Tibial nerve (tissue), 4 donors: Measurements from ENCODE around the gene DOK6. TPM values are rescaled to one million over a fixed set of nuclear protein-coding genes. Genes with fewer than 3 reads are reported as not detected.

ENCODE experiments used
- DNase-seq, 2 donors: peaks; one replicate each; pipeline ENCODE4 v3.0.0-alpha.2; 2019; ENCODE audit warnings: low spot score in 2 of 2
- H3K27ac ChIP-seq, 4 donors: fragments of 200-600 bp; sonication (generic) in 3 of 4; one replicate each; pipeline ENCODE4 v1.5.1; 2017 to 2019; ENCODE audit warnings: mild to moderate bottlenecking in 1 of 4
- H3K27me3 ChIP-seq, 2 donors: fragments of 200-600 bp; sonication (generic) in 1 of 2; one replicate each; pipeline versions ENCODE4 v1.5.1 to v1.6.0; 2017 to 2019
- H3K36me3 ChIP-seq, 3 donors: fragments of 200-600 bp; sonication (generic); one replicate each; pipeline ENCODE4 v1.5.1; 2018 to 2019
- H3K4me1 ChIP-seq, 4 donors: fragments of 200-600 bp; sonication (generic) in 3 of 4; one replicate each; pipeline ENCODE4 v1.5.1; 2017 to 2019
- H3K4me3 ChIP-seq, 4 donors: fragments of 200-600 bp; sonication (generic) in 3 of 4; one replicate each; pipeline ENCODE4 v1.5.1; 2017 to 2019; ENCODE audit warnings: mild to moderate bottlenecking in 1 of 4, moderate library complexity in 1 of 4
- H3K9me3 ChIP-seq, 4 donors: fragments of 200-600 bp; sonication (generic) in 3 of 4; one replicate each; pipeline ENCODE4 v1.5.1; 2017 to 2019
- CTCF ChIP-seq, 5 experiments: fragments of 200-600 bp in 3 of 5; fragments of 450-650 bp in 2 of 5; sonication (generic) in 3 of 5; IDR thresholded peaks; one replicate each; pipeline ENCODE4 v1.5.1; 2016 to 2019; ENCODE audit warnings: antibody characterized with exemption in 5 of 5, mild to moderate bottlenecking in 3 of 5, moderate library complexity in 2 of 5
- EP300 ChIP-seq, 2 donors: sonication (generic); formaldehyde crosslinking; IDR thresholded peaks; one replicate each; pipeline ENCODE4 v1.6.1; 2017; ENCODE audit warnings: antibody characterized with exemption in 2 of 2, mild to moderate bottlenecking in 1 of 2
- POLR2A ChIP-seq, 2 donors: fragments of 450-650 bp; IDR thresholded peaks; one replicate each; pipeline ENCODE4 v1.6.1; 2017; ENCODE audit warnings: antibody characterized with exemption in 2 of 2, mild to moderate bottlenecking in 2 of 2, moderate library complexity in 2 of 2
- WGBS, 2 donors: methylation state at CpG; one replicate each; pipeline ENCODE4 v1.1.5; 2018; 5-methylcytosine and 5-hydroxymethylcytosine counted together
- total RNA-seq, 4 donors: library from RNA; depleted of rRNA; stranded (reverse); fragments of >200 nt; gene quantifications; one replicate each; pipeline ENCODE4 v1.1.0, GENCODE V29; 2016

DOK6 gene
- total RNA-seq, 4 donors from 2014 or later: 4.0 to 28.6 (median 6.1) TPM

- DNase-seq: no peak
Observed at GRCh38 chr18:69628774-69629359, 228.2 kb downstream of the DOK6 start.

GRCh38 chr18:69631281-69631680 is 230.6 kb downstream of the DOK6 start:
- Histone ChIP-seq H3K36me3 (no peaks in the 10 kb centered on the region), H3K27ac (no peak overlapping the region), H3K9me3 (no peaks in the 10 kb centered on the region), H3K4me3 (no peak overlapping the region), H3K27me3 (no peaks in the 10 kb centered on the region), H3K4me1 (no peaks in the 10 kb centered on the region)
- DNase-seq: no peak
- WGBS, 2 donors: 39 to 67% methylated on average over 3 of the region's 3 CpGs
- no peak for TF ChIP-seq CTCF (IDR thresholded peaks at IDR 0.05)
- TF ChIP-seq EP300 (IDR thresholded peaks at IDR 0.05): no peak
- TF ChIP-seq POLR2A (IDR thresholded peaks at IDR 0.05): no peak

More at GRCh38 chr18:69628774-69629359, 228.2 kb downstream of the DOK6 start:
- H3K27me3 ChIP-seq: no peaks in the 10 kb centered on the region
- 37 to 46% methylated on average over 2 of the region's 2 CpGs for WGBS, 2 donors
- H3K36me3 ChIP-seq: no peaks in the 10 kb centered on the region
- TF ChIP-seq POLR2A (IDR thresholded peaks at IDR 0.05): no peak
- TF ChIP-seq EP300 (IDR thresholded peaks at IDR 0.05): no peak
- TF ChIP-seq CTCF (IDR thresholded peaks at IDR 0.05): no peak
- H3K9me3 ChIP-seq: no peaks in the 10 kb centered on the region
- H3K4me3 ChIP-seq: no peak overlapping the region
- H3K4me1 ChIP-seq: no peaks in the 10 kb centered on the region
- H3K27ac ChIP-seq: no peak overlapping the region

- no peak overlapping the region for H3K4me3 ChIP-seq
- H3K4me1 ChIP-seq: no peaks in the 10 kb centered on the region
- 89 to 97% methylated on average over 2 of the region's 2 CpGs for WGBS, 2 donors
- no peak for DNase-seq
- H3K27ac ChIP-seq: no peak overlapping the region
- H3K9me3 ChIP-seq: no peaks in the 10 kb centered on the region
- no peaks in the 10 kb centered on the region for H3K27me3 ChIP-seq
- no peaks in the 10 kb centered on the region for H3K36me3 ChIP-seq
- TF ChIP-seq CTCF (IDR thresholded peaks at IDR 0.05): no peak
Observed at GRCh38 chr18:69635482-69635881, 234.8 kb downstream of the DOK6 start.

- Histone ChIP-seq H3K4me3 (no peak overlapping the region), H3K9me3 (no peaks in the 10 kb centered on the region), H3K27me3 (no peaks in the 10 kb centered on the region), H3K4me1 (no peaks in the 10 kb centered on the region), H3K36me3 (no peaks in the 10 kb centered on the region), H3K27ac (no peak overlapping the region)
- DNase-seq: no peak
- 88 to 91% methylated on average over 6 of the region's 6 CpGs for WGBS, 2 donors
- TF ChIP-seq EP300 (IDR thresholded peaks at IDR 0.05) (no peak), POLR2A (IDR thresholded peaks at IDR 0.05) (no peak), CTCF (IDR thresholded peaks at IDR 0.05) (no peak)
Observed at GRCh38 chr18:69636529-69637301, 236.0 kb downstream of the DOK6 start.

GRCh38 chr18:69638056-69638455 is 237.4 kb downstream of the DOK6 start:
- DNase-seq: no peak
- H3K36me3 ChIP-seq: no peaks in the 10 kb centered on the region
- TF ChIP-seq POLR2A (IDR thresholded peaks at IDR 0.05) (no peak), CTCF (IDR thresholded peaks at IDR 0.05) (no peak), EP300 (IDR thresholded peaks at IDR 0.05) (no peak)
- 0 to 56% methylated on average over 1 of the region's 1 CpG for WGBS, 2 donors
- H3K27ac ChIP-seq: no peak overlapping the region
- H3K4me1 ChIP-seq: no peaks in the 10 kb centered on the region
- H3K4me3 ChIP-seq: no peak overlapping the region
- H3K27me3 ChIP-seq: no peaks in the 10 kb centered on the region
- H3K9me3 ChIP-seq: no peaks in the 10 kb centered on the region
